Large intestine (tissue), 3 donors: ENCODE results near the gene GMPR2. TPM values are rescaled to one million over a fixed set of nuclear protein-coding genes. Genes with fewer than 3 reads are reported as not detected.

ENCODE experiments used
- DNase-seq, 2 donors: peaks; one replicate each; pipeline versions ENCODE4 v3.0.0 to v3.0.0-alpha.2; 2013
- H3K27ac ChIP-seq: one replicate; pipeline ENCODE4 v1.5.1; 2013; ENCODE audit warnings: low read length
- H3K27me3 ChIP-seq: 2 replicates; pipeline ENCODE4 v1.6.1; 2013; ENCODE audit warnings: low read length; ENCODE audit not compliant: control insufficient read depth, insufficient read depth
- H3K36me3 ChIP-seq: 2 replicates; pipeline ENCODE4 v1.6.1; 2013; ENCODE audit warnings: low read length; ENCODE audit not compliant: control insufficient read depth, insufficient read depth
- H3K4me1 ChIP-seq: one replicate; pipeline ENCODE4 v1.6.1; 2013; ENCODE audit warnings: low read length; ENCODE audit not compliant: control insufficient read depth, insufficient read depth
- H3K4me3 ChIP-seq: one replicate; pipeline ENCODE4 v1.5.1; 2013; ENCODE audit warnings: low read length
- H3K9me3 ChIP-seq: one replicate; pipeline ENCODE4 v1.6.1; 2013; ENCODE audit warnings: mild to moderate bottlenecking, low read depth, low read length, moderate library complexity; ENCODE audit not compliant: control insufficient read depth
- WGBS: methylation state at CpG from one replicate; pipeline ENCODE4 v1.1.5; 2013; ENCODE audit warnings: low lambda C conversion rate; ENCODE audit not compliant: insufficient coverage; 5-methylcytosine and 5-hydroxymethylcytosine counted together
- polyA plus RNA-seq: library from polyadenylated mRNA; unstranded; fragments of 120-200 nt; gene quantifications from one replicate; pipeline ENCODE4 v1.2.1, GENCODE V29; 2013

Gene GMPR2
- polyA plus RNA-seq, 1 donor: 85.9 TPM

DNA sequence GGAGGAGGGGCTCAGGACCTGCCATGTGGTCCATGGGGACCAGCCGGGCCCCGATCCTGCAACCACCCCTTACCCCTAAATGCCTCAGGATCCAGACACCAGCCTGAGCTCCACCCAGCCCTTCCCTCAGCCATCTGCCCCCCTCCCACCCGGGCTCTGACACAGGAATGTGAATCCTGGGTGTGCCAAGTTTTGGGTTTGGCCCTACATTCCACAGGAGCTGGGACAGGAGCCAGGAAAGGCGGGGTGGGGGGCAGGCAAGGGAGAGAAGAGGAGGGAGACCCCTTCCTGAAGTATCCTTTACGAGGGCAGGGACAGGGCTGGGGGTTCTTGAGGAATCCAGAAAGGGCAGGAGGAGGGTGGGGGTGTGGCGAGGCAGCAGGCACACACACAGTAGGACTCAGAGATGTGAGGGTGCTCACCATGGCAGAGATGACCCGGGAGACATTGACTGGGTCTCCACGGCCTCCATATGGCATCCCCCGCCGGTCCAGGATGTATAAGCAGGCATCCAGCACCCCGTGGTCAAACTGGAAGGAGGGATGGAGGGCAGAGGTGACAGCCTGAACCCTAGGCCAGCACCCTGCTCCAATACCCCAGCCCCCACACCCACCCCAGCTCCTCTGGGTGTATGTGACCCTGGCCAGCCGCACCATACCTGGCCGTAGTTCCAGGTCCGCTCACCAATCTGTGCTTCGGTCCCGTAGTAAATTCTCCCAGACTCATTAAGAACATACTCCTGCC lies 26.7 kb downstream of the GMPR2 start:
- no peak for DNase-seq
- no peaks in the 10 kb centered on the region for H3K4me1 ChIP-seq
- peaks cover 3% of the 10 kb centered on the region for H3K36me3 ChIP-seq
- no peaks in the 10 kb centered on the region for H3K9me3 ChIP-seq
- no peak overlapping the region for H3K27ac ChIP-seq
- no peak overlapping the region for H3K4me3 ChIP-seq
- H3K27me3 ChIP-seq: no peaks in the 10 kb centered on the region
- WGBS: 94% methylated on average over 3 of the region's 16 CpGs

GRCh38 chr14:24260026-24260779 lies 27.5 kb downstream of the GMPR2 start:
- Histone ChIP-seq H3K36me3 (peaks cover 2% of the 10 kb centered on the region), H3K4me1 (no peaks in the 10 kb centered on the region), H3K4me3 (no peak overlapping the region), H3K27ac (no peak overlapping the region), H3K9me3 (no peaks in the 10 kb centered on the region), H3K27me3 (no peaks in the 10 kb centered on the region)
- no peak for DNase-seq
- no CpG with 5 or more reads among the region's 16 CpGs for WGBS

GRCh38 chr14:24260780-24261157 lies 28.0 kb downstream of the GMPR2 start:
- Histone ChIP-seq H3K27me3 (no peaks in the 10 kb centered on the region), H3K4me3 (no peak overlapping the region), H3K36me3 (peaks cover 3% of the 10 kb centered on the region), H3K4me1 (no peaks in the 10 kb centered on the region), H3K27ac (no peak overlapping the region), H3K9me3 (no peaks in the 10 kb centered on the region)
- no CpG with 5 or more reads among the region's 4 CpGs for WGBS
- DNase-seq: no peak

DNA sequence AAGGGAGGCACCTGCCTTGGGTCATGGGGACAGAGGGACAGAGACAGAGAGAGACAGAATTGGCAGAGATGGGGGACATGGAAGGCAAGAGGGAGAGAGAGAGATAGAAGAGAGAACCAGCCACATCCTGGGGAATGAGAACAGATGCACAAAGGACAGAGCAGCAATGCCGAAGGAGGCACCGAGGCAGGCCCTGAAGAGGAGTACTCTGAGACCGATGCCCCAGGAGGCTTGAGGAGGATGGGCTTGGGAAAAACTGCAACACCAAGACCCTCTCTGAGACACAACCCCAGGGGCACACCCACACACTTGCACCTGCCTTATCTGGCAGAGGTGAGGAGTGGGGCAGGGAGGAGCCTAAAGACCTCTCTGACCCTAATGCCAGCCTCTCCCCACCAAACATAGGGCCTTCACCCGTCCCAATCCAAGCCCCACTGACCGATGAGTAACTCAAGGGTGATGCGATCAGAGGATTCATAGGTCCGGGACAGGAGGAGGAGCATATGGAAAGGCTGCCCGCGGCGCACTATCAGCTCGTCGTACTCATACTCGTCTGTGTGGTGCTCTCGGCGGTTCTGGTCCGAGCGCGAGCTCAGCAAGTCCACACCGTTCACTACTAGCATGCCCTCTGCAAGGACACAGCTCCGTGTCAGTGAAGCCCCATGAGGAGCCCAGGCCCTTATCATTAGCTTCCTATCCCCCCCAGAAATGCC lies 28.7 kb downstream of the GMPR2 start:
- Histone ChIP-seq H3K4me3 (no peak overlapping the region), H3K36me3 (peaks cover 7% of the 10 kb centered on the region), H3K27ac (no peak overlapping the region), H3K4me1 (no peaks in the 10 kb centered on the region), H3K9me3 (no peaks in the 10 kb centered on the region), H3K27me3 (no peaks in the 10 kb centered on the region)
- WGBS: no CpG with 5 or more reads among the region's 20 CpGs
- DNase-seq: no peak

GRCh38 chr14:24261969-24262327 lies 29.2 kb downstream of the GMPR2 start:
- no CpG with 5 or more reads among the region's 19 CpGs for WGBS
- no peaks in the 10 kb centered on the region for H3K9me3 ChIP-seq
- H3K4me3 ChIP-seq: no peak overlapping the region
- DNase-seq: no peak
- no peaks in the 10 kb centered on the region for H3K4me1 ChIP-seq
- peaks cover 13% of the 10 kb centered on the region for H3K36me3 ChIP-seq
- no peaks in the 10 kb centered on the region for H3K27me3 ChIP-seq
- no peak overlapping the region for H3K27ac ChIP-seq

DNA sequence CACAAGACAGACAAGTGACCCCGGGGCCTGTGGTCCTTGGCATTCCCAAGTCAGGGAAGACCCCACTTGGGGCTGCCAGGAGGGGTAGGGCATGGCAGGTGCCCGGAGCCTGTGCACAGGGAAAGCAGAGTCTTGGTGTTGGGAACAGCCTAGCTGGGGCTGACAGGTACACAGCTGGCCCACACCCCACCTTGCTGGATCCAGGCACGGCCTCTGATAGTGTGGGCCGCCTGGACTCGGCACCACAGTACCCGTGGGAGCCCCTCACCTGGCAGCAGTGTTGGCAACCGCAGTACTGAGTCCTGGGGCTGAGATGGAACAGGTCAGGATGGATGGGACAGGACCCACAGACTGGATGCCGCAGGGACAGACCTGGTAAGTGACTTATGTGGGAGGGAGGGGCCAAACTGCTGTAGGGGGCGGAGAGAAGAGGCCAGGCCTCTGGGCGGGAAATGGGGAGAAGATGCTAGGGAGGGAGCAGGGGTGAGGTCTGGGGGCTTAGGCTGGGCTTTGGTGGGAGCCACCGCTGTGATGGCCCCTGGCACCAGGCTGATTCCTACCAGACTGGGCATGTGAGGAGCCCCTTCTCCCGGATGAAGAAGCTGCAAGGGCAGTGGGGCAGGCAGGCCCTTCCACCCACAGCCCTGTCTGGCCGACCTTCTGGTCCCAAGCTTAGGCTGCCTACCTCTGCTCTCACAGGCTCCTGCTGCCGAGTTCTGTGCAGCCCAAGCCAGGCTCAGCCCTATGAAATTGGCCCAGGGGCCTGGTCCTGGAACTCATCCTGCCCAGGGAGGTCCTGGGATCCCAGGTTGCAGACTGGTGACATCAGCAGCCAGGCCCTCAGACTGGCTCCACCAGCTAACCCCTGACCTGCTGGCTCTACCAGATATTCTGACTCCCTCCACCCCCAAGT lies 30.3 kb downstream of the GMPR2 start, which contains the start of gene TGM1:
TGM1 (minus strand) TSS at position 357 of the 913 bp plus-strand sequence. CDS start 825 bp downstream, outside the sequence.
- Histone ChIP-seq H3K4me3 (no peak within 1 kb of the TSS), H3K4me1 (no peaks in the 10 kb centered on the region), H3K27me3 (no peaks in the 10 kb centered on the region), H3K27ac (no peak within 1 kb of the TSS), H3K36me3 (peaks cover 22% of the 10 kb centered on the region), H3K9me3 (no peaks in the 10 kb centered on the region)
- DNase-seq: no peak
- no CpG with 5 or more reads among the region's 14 CpGs for WGBS

DNA sequence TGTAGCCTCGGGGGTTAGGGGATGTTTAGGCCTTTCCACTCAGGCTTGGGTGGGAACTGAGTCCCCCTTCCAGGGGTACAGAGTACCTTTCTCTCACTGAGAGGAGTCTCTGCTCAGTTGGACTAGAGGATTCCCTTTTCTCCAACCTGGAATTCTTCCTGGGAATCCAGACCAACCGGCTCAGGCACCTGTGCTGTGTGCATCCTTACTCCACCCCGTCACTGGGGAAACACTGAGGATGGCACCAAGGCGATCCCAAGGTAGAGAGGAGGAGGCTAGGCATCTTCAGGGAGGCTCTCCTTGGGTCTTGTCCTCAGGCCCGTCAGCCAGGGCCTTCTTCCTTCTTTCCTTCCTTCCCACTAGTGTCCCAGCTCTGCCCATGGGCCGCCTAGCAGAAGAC lies 31.1 kb downstream of the GMPR2 start:
- H3K36me3 ChIP-seq: peaks cover 30% of the 10 kb centered on the region
- DNase-seq: no peak
- WGBS: 67% methylated on average over 1 of the region's 6 CpGs
- no peak overlapping the region for H3K27ac ChIP-seq
- H3K9me3 ChIP-seq: no peaks in the 10 kb centered on the region
- no peaks in the 10 kb centered on the region for H3K27me3 ChIP-seq
- H3K4me1 ChIP-seq: no peaks in the 10 kb centered on the region
- H3K4me3 ChIP-seq: no peak overlapping the region

GRCh38 chr14:24264298-24264697 lies 31.6 kb downstream of the GMPR2 start:
- no peaks in the 10 kb centered on the region for H3K27me3 ChIP-seq
- H3K4me1 ChIP-seq: no peaks in the 10 kb centered on the region
- H3K4me3 ChIP-seq: no peak overlapping the region
- peaks cover 34% of the 10 kb centered on the region for H3K36me3 ChIP-seq
- H3K9me3 ChIP-seq: no peaks in the 10 kb centered on the region
- no peak for DNase-seq
- no peak overlapping the region for H3K27ac ChIP-seq
- WGBS: no CpG with 5 or more reads among the region's 6 CpGs

DNA sequence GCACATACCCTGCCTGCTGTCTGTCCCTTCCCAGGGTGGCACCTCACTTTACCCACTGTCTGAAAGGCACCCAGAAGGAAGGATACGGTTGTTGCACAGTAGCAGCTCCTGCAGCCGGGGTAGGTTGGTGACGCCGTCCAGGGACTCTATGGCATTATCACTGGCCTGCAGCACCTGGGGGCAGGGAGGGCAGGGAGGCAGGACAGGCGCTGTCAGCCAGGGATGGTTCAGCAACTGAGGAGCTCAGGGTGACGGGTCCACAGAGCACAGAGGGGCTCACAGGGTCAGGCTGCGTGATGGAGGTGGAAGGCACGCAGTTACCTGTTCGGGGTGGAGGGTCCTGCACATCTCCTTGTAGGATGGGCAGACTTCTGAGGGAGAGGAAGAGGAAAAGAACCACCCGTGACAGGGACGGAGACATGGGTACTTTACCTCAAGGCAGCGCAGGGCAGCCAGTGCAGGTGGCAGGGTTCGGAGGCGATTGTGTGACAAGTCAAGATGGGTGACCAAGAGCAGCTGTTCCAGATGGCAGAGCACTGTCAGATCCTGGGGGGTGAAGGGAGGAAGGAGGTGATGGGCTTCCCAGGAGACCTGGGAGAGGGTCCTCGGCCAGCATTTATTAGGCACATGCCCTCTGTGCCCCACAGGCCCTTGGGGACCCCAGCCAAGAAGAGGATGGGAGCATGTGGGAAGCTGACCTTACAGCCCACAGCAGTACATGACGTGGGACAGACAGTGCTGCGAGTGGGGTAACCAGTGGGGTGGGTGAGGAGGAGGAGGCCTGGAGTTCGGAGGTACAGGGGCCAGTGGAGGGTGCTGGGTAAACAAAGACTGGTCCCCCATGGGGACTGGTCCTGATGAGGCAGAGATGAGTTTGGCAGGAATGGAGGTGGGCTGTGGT lies 33.9 kb downstream of the GMPR2 start:
- Histone ChIP-seq H3K4me3 (no peak overlapping the region), H3K36me3 (peaks cover 39% of the 10 kb centered on the region), H3K27ac (no peak overlapping the region), H3K9me3 (no peaks in the 10 kb centered on the region), H3K27me3 (no peaks in the 10 kb centered on the region), H3K4me1 (peaks cover 4% of the 10 kb centered on the region)
- WGBS: no CpG with 5 or more reads among the region's 18 CpGs
- DNase-seq: no peak
